NCI-H510A treated with DMSO at 0.1 percent for 48 hours (cell line): ENCODE data around the gene AIMP2.
"Not testable (repeated sequence)": the region's sequence is repeated elsewhere in the genome, so short reads cannot be mapped to it uniquely, and the experiment has no call there.

Source experiments
- DNase-seq: peaks from one replicate; lab custom pipeline; 2025; lab: John Stamatoyannopoulos, UW

The AIMP2 gene

DNA sequence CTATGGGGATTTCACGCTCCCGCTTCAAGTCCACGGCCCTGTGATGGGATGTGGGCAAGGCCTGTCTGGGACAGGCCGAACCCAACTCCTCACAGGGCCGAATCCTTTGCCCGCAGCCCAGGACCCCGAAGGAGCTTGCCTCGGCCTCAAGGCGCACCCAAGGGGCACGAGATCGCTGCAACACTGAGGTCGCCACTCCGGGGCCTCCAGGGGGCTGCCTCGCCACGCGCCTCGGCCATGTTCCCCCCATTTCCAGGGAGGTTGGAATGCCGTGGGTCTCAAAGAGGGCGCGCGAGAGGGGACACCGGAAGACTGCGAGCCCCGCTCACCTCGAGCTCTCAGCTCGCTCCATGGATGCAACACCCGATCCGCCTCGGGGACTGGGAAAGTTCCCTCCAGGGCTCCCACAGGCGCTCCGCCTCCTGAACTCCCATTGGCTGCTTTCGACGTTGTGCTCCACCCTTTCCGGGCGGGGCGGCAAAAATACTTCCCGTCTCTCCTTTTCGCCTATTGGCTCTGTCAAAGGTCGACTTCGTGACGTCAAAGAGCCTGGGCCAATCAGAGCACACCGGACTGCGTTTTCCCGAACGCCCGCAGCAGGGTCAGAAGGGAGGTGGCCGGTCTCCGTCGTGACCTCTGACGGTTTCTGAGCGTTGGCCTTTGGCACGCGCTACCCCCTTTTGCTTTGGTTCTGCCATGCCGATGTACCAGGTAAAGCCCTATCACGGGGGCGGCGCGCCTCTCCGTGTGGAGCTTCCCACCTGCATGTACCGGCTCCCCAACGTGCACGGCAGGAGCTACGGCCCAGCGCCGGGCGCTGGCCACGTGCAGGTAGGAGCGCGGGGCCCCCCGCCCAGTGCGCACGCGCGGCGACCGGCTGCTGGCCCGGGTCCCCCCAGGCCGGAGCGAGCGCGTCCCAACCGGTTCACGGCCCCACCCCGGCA, at the start of gene AIMP2, which contains the start of gene PMS2:
TSS of gene AIMP2 (plus strand) at position 605 of the 944 bp plus-strand sequence. CDS start at position 697, 92 bp downstream.
TSS of gene PMS2 (minus strand) at position 382 of the 944 bp plus-strand sequence. CDS start at position 352, 30 bp downstream.
- peak; percentile 97 for DNase-seq

- not testable (repeated sequence) for DNase-seq
Measured at GRCh38 chr7:5963205-5963604, 45.9 kb upstream of the AIMP2 start.

GRCh38 chr7:5963810-5964209, 45.3 kb upstream of the AIMP2 start:
- DNase-seq = not testable (repeated sequence)

- DNase-seq = not testable (repeated sequence)
Measured at GRCh38 chr7:5970347-5970911, 38.6 kb upstream of the AIMP2 start, which contains the start of gene RSPH10B. Gene RSPH10B, minus strand, starts transcription at chr7:5970689. Its CDS starts 3,573 bp downstream, at chr7:5967116.

DNA sequence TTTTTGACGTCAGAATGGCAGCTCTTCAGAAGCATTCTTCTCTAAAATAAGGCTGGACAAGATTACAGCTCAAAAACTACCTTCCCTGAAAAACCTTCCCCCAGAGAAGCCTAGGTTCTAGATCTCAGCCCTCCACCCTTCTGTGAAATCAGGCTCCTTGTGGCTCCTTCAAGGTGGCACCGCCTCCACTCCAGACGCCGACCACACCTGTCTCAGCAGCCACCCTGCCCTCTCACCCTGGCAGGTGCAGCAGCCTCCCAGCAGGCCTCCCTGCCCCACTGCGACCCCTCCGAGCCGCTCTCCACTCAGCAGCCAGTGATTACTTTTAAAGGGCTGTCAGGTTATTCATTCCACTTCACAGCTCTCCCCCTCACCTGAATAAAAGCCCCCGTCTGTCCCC, 35.5 kb upstream of the AIMP2 start:
- DNase-seq = not testable (repeated sequence)

DNA sequence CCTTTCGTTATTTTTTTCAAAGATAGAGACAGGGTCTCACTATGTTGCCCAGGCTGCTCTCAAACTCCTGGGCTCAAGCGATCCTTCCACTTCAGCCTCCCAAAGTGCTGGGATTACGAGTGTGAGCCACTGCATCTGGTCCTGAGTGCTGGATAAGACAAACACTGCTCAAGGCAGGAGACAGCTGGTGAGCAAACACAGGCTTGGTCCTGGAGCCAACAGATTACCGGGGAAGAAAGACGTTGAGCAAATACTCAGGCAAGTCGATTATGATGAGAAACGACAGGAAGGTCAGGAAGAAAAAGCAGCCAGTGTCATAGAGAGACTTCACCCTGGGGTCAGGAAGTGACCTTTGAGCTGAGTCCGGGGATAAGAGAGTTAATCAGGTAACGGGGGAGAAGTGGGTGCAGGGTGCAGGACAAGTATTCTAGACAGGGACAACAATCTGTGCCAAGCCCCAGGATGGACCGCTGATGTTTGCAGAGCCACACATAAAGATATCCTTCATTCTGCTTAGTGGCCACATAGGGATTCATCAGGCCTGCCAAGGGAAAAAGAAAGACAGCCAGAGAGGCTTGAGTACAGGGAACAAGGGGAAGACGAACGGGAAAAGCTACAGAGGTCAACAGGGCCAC, 29.3 kb upstream of the AIMP2 start:
- DNase-seq = not testable (repeated sequence)

DNA sequence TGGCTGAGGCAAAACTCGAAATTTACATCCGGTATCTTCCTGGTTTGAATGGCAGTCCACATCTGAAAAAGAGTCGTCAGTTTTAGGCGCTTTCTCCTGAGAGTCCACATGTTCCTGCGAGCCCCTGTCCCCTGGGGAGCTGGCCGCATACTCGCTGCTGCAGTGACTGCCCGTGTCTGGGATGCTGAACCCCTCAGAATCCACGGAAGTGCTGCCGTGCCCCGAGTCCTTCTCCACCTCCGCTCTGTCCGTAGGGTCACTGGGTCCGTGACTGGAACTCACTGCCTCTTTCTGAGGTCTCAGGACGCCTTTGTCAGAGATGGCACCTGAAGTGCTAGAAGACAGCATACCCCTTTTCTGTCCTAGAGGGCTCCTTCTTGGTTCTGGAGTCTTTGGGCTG, 22.0 kb upstream of the AIMP2 start:
- DNase-seq = not testable (repeated sequence)

GRCh38 chr7:5997210-5997808, 11.8 kb upstream of the AIMP2 start:
- peak; percentile 37 for DNase-seq

DNA sequence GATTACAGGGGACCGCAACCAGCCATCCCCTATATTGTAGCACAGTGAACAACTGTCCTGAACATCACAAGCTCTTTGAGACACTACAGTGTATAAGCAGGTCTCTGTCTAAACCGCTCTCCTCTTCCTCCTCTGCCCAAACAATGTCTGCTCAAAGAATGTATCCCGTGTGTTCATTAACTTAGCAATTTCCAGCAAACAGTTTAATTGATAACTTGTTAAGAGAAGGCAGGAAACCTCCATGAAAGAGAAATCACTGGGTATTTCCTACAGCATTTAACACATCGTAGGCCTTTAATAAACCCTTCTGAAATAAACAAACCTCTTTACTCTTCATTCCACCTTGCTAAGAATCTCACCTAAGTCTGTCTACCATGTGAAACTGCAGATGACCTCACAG, 1.7 kb upstream of the AIMP2 start:
- DNase-seq = no peak

GRCh38 chr7:6007835-6008590, 1.1 kb upstream of the AIMP2 start:
- not testable (repeated sequence) for DNase-seq

DNA sequence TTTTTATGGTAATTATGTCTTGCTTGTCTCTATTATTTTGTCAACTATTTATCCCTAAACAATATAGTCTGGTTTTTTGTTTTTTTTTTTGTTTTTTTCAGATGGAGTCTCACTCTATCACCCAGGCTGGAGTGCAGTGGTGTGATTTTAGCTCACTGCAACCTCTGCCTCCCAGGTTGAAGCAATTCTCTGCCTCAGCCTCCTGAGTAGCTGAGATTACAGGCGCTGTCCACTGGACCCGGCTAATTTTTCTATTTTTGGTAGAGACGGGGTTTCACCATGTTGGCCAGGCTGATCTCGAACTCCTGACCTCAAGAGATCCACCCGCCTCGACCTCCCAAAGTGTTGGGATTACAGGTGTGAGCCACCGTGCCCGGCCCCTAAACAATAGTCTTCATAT, 1.3 kb downstream of the AIMP2 start:
- DNase-seq = not testable (repeated sequence)

DNA sequence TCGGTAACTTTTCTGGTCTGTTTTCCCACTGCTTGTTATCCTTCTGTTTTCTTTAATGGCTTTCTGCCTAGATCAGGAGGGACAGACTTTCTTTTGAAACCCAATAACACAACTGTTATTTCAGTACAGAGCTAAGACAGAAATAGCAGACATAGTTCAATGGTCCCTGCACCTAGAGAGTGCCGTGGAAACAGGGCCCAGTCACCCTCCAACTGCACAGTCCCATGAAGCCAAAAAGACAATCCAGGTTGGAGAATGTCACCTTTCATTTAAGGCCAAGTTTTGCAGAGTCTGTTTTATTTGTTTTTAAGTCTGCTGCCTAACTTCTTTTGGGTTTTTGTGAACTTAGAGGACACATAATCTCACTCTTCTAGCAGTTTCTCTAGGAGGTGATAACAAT, 2.5 kb downstream of the AIMP2 start:
- DNase-seq = no peak

GRCh38 chr7:6012355-6013104, 3.5 kb downstream of the AIMP2 start:
- DNase-seq = no peak

DNA sequence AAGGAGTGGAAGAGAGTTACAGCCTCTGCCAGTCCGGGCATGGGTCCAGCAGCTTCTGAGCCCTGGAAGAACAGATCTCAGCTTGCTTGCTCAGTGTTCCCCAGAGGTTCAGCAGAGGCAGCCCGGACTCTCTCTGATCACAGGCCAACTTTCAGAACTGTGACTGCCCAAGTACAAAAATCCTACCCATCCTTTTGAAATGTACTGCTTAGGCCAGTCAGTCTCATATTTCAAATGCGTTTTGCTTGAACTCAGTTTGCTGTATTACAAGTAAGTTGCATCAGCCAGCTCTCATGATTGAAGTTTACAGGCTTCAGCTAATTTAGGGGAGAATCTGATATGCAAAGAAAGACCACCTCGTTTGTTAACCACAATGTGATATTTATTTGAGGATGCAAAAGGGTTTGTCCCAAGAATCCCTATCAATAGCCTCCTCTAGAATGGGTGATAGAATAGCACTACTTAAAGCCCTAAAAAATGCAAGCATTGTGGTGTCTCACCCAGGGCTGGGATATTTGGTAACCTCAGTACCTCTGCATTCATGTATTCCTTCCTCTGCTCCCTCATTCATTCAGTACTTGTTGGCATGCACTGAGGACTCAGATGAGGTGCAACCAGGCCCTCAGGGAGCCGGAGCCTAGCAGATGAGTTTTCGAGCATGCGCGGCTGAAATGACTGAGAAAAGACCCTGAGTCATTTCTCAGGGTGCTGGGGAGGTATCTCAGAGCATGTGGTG, 7.0 kb downstream of the AIMP2 start:
- peak; percentile 35 for DNase-seq

DNA sequence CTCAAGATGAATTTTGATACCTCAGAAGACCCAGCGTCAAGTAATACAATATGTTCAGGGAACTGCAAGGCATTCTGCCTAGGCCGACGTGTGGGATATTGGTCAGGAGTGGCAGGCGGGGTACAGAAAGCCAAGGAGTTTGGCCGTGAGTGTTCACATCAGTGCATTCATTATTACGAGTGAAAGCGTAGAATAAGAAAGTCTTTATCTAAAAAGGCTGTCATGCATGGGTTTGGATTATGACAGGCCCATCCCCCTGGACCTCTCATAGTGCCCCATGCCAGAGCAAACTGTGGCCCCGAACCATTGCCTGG, 7.5 kb downstream of the AIMP2 start:
- DNase-seq = no peak

GRCh38 chr7:6020371-6021286, 11.6 kb downstream of the AIMP2 start:
- peak; percentile 89 for DNase-seq

DNA sequence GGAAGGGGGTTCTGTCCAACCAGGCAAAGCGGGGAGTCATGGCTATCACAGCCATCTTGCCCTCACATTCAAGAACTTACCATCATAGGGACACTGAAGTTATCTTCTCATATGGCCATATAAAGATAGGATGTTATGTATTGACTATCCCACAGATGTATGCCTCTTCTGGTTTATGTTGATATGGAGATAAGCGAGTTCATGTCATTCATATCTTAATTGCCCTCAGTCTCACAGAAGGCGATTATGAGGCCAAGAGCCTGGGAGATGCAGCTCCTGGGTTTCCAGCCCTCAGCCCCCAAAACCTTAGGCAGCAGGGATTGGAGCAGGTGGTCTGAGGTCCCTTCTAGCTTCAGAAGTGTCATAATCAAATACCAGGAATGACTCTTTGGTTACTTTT, 13.6 kb downstream of the AIMP2 start:
- DNase-seq = no peak

- DNase-seq = no peak
Measured at GRCh38 chr7:6023974-6024435, 14.9 kb downstream of the AIMP2 start.
